ENCODE data around the gene GABRD.

Gene GABRD

DNA sequence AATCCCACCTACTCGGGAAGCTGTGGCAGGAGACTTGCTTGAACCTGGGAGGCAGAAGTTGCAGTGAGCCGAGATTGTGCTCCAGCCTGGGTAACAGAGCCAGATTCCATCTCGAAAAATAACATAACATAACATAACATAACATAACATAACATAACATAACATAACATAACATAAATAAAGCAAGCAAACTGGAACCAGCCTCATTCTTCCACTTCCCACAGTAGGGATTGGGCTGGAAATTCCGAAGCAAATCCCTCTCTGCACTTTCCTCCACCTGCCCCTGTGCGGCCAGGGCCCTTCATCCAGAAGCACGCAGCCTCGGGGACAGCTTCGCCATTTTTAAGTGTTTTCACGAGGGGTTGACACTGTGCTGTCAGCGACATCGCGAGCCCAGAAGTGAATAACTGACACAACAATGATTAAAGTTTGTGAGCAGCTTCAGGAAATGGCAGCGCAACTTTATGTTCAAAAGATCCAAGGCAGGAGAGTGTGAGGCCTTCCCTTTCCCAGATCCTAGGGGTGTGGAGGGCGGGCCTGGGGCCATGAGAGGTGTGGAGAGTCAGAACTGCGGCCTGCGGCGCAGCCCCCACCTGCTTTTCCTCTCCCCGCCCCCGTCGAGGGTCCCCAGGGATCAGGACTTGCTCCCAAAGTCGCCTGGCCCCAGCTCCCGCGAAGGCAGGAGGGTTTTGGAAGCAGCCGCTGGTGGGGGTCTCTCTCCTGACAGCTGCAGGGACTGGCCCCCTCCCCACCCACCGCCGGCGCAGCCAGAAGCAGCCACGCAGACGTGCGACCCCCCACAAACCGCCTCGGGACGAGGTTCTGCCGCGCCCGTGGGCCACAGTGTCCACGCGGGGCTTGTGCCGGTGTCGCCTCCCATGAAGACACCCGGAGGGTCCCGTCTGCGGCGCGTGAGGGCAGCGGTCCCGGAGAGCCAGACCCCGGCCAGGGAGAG lies 651 bp upstream of the GABRD start:
- no peak overlapping the region for H2AFZ ChIP-seq (ENCODE audit: low read depth)
- no peak overlapping the region for H3K9ac ChIP-seq
- H3K4me2 ChIP-seq, result no peak overlapping the region
- H3K36me3 ChIP-seq (ENCODE audit: insufficient read depth), result no peaks in the 10 kb centered on the region
- no peaks in the 10 kb centered on the region for H3K79me2 ChIP-seq (ENCODE audit: insufficient read depth, low read depth)
- H4K20me1 ChIP-seq (ENCODE audit: insufficient read depth), result no peaks in the 10 kb centered on the region
- H3K27ac ChIP-seq, result no peak overlapping the region
- H3K27me3 ChIP-seq (ENCODE audit: insufficient read depth, low read depth), result peaks cover 91% of the 10 kb centered on the region
- no peaks in the 10 kb centered on the region for H3K4me1 ChIP-seq (ENCODE audit: low read depth, poor library complexity, severe bottlenecking)
- H3K4me3 ChIP-seq (IDR thresholded peaks at IDR 0.05; ENCODE audit: insufficient read depth, low read depth, low read length), result no peak overlapping the region
- TF ChIP-seq CTCF (conservative IDR thresholded peaks at IDR 0.05; ENCODE audit: low read depth, low read length), result no peak

DNA sequence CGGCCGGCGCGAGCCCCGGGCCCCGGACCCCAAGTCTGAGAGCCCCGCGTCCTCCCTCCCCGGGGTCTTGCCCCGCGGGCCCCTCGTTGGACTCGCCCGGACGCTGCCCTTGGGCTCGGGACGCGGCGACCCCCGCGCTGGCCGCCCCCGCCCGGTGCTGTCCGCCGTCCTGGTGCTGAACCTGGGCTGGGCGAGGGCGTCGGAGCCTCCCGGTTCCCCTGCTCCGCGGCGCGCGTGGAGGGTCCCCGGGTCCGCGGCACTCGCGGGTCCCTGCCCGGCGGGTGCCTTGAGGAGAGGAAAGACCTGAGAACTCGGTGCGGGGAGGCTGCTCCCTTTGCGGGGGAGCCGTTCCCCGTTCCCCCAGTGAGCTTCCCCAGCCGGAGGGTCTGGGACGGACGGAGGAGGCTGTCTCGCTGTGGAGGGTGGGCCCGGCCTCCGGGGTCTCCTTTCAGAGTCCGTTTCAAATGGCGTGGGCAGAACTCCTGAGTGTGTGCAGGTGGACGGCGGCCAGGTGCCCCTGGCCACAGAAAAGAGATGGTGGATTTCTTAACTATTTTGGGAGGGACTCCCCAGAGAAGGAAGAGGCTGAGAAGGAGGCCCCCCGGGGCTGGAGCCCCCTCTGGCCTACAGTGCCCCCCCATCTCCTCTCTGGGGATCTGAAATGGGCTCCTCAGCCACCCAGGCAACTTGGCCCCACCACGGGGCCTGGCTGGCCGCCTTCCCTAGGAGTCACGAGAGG lies 595 bp downstream of the GABRD start:
- Histone ChIP-seq H2AFZ (ENCODE audit: low read depth) (no peak overlapping the region), H3K27me3 (ENCODE audit: insufficient read depth, low read depth) (peaks cover 91% of the 10 kb centered on the region), H3K4me2 (no peak overlapping the region), H3K9ac (no peak overlapping the region), H3K4me1 (ENCODE audit: low read depth, poor library complexity, severe bottlenecking) (no peaks in the 10 kb centered on the region), H3K4me3 (IDR thresholded peaks at IDR 0.05; ENCODE audit: insufficient read depth, low read depth, low read length) (no peak overlapping the region), H4K20me1 (ENCODE audit: insufficient read depth) (no peaks in the 10 kb centered on the region), H3K79me2 (ENCODE audit: insufficient read depth, low read depth) (no peaks in the 10 kb centered on the region), H3K27ac (no peak overlapping the region), H3K36me3 (ENCODE audit: insufficient read depth) (no peaks in the 10 kb centered on the region)
- TF ChIP-seq CTCF (conservative IDR thresholded peaks at IDR 0.05; ENCODE audit: low read depth, low read length), result no peak

DNA sequence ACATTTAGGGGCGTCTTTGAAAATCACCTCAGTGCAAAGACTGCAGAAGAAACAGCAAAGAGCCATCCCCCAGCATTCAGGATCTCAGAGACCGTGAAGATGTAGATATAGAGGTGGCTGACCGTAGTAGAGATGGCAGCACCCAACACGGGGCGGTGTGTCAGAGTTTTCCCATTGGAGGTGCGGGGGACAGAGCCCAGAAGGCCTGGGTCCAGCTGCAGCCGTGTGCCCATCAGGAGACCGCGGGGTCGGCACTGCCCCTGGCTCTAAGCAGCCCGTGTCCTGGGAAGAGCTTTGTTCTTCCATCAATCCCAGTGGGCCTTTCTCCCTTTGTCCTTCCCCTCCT lies 1.1 kb downstream of the GABRD start:
- no peak for TF ChIP-seq CTCF (conservative IDR thresholded peaks at IDR 0.05; ENCODE audit: low read depth, low read length)
- H3K9ac ChIP-seq, result no peak overlapping the region
- peaks cover 91% of the 10 kb centered on the region for H3K27me3 ChIP-seq (ENCODE audit: insufficient read depth, low read depth)

GRCh38 chr1:2021550-2021949 lies 2.4 kb downstream of the GABRD start:
- Histone ChIP-seq H3K9ac (no peak overlapping the region), H2AFZ (ENCODE audit: low read depth) (no peak overlapping the region), H4K20me1 (ENCODE audit: insufficient read depth) (no peaks in the 10 kb centered on the region), H3K27ac (no peak overlapping the region), H3K79me2 (ENCODE audit: insufficient read depth, low read depth) (no peaks in the 10 kb centered on the region), H3K4me1 (ENCODE audit: low read depth, poor library complexity, severe bottlenecking) (no peaks in the 10 kb centered on the region), H3K27me3 (ENCODE audit: insufficient read depth, low read depth) (peaks cover 90% of the 10 kb centered on the region), H3K4me2 (no peak overlapping the region), H3K4me3 (IDR thresholded peaks at IDR 0.05; ENCODE audit: insufficient read depth, low read depth, low read length) (no peak overlapping the region), H3K36me3 (ENCODE audit: insufficient read depth) (no peaks in the 10 kb centered on the region)
- TF ChIP-seq CTCF (conservative IDR thresholded peaks at IDR 0.05; ENCODE audit: low read depth, low read length), result no peak

More for the DNA sequence above, 1.1 kb downstream of the GABRD start:
- Histone ChIP-seq H4K20me1 (ENCODE audit: insufficient read depth) (no peaks in the 10 kb centered on the region), H3K27ac (no peak overlapping the region), H2AFZ (ENCODE audit: low read depth) (no peak overlapping the region), H3K36me3 (ENCODE audit: insufficient read depth) (no peaks in the 10 kb centered on the region), H3K4me1 (ENCODE audit: low read depth, poor library complexity, severe bottlenecking) (no peaks in the 10 kb centered on the region), H3K79me2 (ENCODE audit: insufficient read depth, low read depth) (no peaks in the 10 kb centered on the region), H3K4me2 (no peak overlapping the region), H3K4me3 (IDR thresholded peaks at IDR 0.05; ENCODE audit: insufficient read depth, low read depth, low read length) (no peak overlapping the region)

Measured in KMS-11 (cell line).